M059J (cell line): ENCODE results near the gene ALDH16A1. TPM values are rescaled to one million over a fixed set of nuclear protein-coding genes. Genes with fewer than 3 reads are reported as not detected.
"Not testable (repeated sequence)": the region's sequence is repeated elsewhere in the genome, so short reads cannot be mapped to it uniquely, and the experiment has no call there.

Experiments used
- DNase-seq: peaks from one replicate; pipeline ENCODE4 v3.0.0-alpha.2; 2012; ENCODE audit warnings: low read depth
- total RNA-seq: library from RNA; depleted of rRNA; stranded (reverse); fragments of >200 nt; shearing (Covaris generic); gene quantifications from 2 replicates; pipeline ENCODE4 v1.2.3, GENCODE V29; 2014

ALDH16A1 gene
- total RNA-seq, 1 experiment from 2014 or later, result 27.9 TPM

- DNase-seq, result no peak
Observed at GRCh38 chr19:49440439-49441209, 12.4 kb upstream of the ALDH16A1 start.

DNA sequence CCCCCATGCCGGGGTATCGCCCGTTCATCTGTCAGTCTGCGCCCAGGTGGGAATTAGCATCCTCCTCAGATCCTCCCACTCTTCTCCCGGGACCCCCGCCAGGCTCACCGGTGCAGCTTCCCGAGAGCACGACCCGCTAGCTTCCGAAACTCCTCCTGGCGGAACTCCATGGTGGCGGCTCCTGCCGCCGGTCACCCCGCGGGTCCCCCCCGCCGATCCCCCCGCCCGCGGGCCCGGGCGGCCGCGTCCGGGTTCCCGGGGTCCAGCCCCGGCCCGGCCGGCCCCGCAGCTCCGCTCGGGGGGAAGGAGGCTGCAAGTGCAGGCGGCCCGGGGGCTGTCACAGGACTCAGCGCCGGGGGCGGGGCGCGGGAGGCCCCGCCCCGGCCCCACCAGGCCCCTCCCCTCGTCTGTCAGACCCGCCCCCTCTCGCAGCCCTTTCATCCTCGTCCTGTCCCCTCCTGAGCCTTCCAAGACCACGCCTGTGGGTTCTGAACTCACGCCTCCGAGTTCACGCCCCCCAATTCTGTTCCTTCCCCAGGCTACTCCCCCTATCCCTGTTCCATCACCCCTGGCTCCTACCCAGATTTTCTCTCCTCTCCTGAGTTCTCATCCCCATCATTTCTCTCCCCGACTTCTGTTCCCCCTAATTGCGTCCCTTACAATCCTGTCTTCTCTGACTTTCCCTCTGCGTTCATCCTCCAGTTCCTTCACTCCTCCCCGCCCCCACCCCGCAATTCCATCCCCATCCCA, 11.6 kb upstream of the ALDH16A1 start, which contains the start of gene SLC17A7:
Gene SLC17A7, minus strand, starts transcription at position 318 of the 750 bp plus-strand sequence. Its CDS starts 148 bp downstream, at position 170.
- no peak for DNase-seq

GRCh38 chr19:49441960-49442350, 11.1 kb upstream of the ALDH16A1 start:
- no peak for DNase-seq

- DNase-seq, result peak; percentile 42
Observed at GRCh38 chr19:49442354-49442753, 10.7 kb upstream of the ALDH16A1 start.

- DNase-seq, result peak; percentile 90
Observed at GRCh38 chr19:49442771-49443365, 10.2 kb upstream of the ALDH16A1 start.

DNA sequence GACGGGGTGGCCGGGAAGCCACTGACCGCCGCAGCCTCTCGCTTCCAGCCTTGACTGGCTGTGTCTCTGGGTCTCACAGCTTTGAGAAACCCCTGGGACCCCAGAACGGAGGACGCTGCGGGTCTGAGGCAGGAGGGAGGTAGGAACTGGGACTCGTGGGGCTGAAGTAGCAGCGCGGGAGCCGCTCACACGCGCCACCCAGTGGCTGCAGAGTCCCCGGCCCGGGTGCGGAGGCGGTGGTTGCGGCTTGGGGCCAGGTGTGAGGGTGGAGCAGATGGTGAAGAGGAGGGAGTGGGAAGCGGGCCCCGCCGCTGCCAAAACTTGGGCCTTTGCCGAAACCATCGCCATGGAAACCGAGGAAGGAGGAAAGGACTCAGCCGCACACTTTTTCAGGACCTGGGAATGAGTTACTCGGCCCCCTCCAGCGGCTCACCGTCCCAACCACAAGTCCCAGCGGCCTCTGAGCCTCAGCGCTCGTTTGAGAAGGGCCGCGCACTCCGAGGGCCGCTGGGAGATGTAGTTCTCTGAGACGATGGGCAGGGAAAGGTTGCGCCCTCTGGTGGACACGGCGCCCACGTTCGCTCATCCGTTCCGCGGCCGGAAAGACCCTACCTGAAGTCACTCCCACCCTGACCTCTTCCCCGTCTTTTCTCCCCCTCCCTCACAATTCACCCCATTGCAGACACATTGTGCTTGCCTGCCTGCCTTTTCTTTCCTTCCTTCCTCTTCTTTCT, 9.5 kb upstream of the ALDH16A1 start:
- DNase-seq, result peak; percentile 94

DNA sequence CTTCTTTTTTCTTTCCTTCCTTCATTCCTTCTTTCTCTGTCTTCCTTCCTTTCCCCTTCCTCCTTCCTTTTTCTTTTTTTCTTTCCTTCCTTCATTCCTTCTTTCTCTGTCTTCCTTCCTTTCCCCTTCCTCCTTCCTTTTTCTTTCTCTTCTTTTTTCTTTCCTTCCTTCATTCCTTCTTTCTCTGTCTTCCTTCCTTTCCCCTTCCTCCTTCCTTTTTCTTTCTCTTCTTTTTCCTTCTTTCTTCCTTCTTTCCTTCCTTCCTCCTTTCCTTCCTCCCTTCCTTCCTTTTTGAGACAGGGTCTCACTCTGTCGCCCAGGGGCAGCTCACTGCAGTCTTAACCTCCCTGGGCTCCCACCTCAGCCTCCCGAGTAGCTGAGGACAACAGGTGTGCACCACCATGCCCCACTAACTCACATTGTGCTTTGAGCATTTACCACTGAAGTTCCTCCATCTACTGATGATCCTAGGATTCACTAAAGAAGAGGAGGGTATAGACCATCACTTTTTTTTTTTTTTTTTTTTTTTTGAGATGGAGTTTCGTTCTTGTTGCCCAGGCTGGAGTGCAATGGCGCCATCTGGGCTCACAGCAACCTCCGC, 8.8 kb upstream of the ALDH16A1 start:
- DNase-seq, result not testable (repeated sequence)

- DNase-seq, result no peak
Observed at GRCh38 chr19:49445997-49446396, 7.0 kb upstream of the ALDH16A1 start.

GRCh38 chr19:49447485-49448431, 5.3 kb upstream of the ALDH16A1 start:
- no peak for DNase-seq

DNA sequence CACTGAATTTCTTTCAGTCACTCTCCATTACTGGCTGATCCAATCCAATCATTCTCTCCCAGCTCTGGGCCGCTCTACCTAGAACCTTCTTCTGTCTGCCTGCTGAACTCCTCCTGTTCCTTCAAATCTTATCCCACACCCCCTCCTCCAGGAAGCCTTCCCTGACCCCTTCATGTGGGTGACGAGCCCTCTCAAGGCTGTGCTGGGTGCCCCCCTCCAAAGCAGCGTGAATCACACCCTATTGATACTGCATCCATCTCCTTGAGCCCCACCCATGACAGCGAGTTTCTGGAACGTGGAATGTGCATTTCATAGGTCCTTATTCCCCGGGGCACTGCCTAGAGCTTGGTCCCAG, 4.6 kb upstream of the ALDH16A1 start:
- DNase-seq, result no peak

DNA sequence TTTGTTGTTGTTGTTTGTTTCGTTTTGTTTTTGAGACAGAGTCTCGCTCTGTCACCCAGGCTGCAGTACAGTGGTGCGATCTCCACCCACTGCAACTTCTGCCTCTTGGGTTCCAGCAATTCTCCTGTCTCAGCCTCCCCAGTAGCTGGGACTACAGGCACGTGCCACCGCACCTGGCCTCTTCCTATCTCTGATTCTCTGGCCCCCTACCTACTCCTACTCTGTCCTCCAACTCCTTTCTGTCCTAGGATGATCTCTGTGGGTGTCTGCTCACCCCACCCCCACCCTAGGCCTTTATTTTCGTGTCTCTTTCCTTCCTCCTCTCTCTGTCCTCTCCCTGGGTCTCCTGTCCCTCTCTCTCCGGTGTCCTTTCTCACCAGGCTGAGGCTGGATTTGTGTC, 2.6 kb upstream of the ALDH16A1 start:
- no peak for DNase-seq

DNA sequence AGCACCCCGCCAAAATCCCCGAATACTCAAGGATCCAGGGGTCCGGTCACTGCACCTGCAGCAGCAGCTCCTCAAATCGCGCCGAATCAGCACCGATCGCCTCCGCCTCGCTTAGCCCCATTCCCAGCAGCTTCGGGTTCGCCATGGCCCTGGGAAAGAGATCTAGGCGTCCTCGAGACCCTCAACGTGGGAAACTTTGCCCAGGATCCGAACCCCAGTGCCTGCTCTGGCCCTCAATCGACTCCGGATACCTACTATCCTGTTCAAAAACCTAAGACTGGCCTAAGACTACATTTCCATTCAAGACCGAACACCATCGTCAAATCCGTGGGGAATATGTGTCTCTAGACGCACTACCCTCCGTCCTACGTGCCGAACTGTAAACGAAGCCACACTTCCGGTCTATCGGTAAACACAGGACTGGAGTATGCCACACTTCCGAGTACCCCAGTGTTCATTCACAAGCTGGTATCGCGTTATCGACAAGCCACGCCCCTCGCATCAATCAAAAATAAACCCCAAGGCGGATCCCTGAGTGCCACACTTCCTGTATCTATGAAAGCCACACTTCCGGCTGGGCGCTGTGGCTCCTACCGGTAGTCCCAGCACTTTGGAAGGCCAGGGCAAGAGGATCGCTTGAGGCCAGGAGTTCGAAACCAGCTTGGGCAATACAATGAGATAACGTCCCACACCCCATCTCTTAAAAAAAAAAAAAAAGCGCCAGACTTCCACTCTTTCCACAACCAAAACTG, 1.4 kb upstream of the ALDH16A1 start, which contains the start of gene PIH1D1:
Gene PIH1D1, minus strand, starts transcription at position 385 of the 752 bp plus-strand sequence. Its CDS starts 240 bp downstream, at position 145.
- DNase-seq, result peak; percentile 100

GRCh38 chr19:49453757-49454240, 774 bp downstream of the ALDH16A1 start:
- DNase-seq, result no peak

GRCh38 chr19:49455773-49456172, 2.7 kb downstream of the ALDH16A1 start:
- no peak for DNase-seq

GRCh38 chr19:49456326-49456725, 3.3 kb downstream of the ALDH16A1 start:
- DNase-seq, result no peak

DNA sequence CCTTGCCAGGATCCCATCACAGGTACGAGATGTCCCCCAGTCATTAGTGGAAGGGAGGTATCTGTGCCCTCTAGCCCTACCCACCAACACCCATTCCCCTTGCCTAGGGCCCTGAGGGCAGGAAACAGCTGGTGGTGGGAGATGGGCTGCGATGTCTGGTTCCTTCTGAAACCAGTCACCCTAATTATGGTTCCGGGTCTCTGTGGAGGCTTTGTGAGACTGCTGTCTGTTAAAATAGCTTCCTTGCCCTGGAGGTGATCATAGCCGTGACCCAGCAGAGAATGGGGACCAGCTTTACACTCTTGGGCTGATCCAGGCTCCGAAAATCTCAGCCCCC, 5.5 kb downstream of the ALDH16A1 start:
- no peak for DNase-seq

GRCh38 chr19:49459388-49459787, 6.4 kb downstream of the ALDH16A1 start:
- no peak for DNase-seq

- not testable (repeated sequence) for DNase-seq
Observed at GRCh38 chr19:49461130-49461529, 8.1 kb downstream of the ALDH16A1 start.

DNA sequence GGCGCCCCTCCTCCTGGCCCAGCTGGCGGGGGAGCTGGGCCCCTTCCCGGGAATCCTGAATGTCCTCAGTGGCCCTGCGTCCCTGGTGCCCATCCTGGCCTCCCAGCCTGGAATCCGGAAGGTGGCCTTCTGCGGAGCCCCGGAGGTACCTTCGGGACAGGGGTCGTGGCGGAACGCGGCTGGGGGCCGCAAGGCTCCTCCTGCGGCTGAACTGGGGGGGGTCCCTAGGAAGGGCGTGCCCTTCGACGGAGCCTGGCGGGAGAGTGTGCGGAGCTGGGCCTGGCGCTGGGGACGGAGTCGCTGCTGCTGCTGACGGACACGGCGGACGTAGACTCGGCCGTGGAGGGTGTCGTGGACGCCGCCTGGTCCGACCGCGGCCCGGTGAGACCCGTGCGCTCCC, 8.6 kb downstream of the ALDH16A1 start:
- DNase-seq, result no peak
